GM23338 (cell line): ENCODE data around the gene CDKN1A. TPM values are rescaled to one million over a fixed set of nuclear protein-coding genes. Genes with fewer than 3 reads are reported as not detected.

Experiments used
- EZH2 ChIP-seq: fragments of 200-600 bp; sonication (generic); IDR thresholded peaks from one replicate; pipeline ENCODE4 v1.8.0; 2017; ENCODE audit warnings: antibody characterized with exemption, mild to moderate bottlenecking, low read depth; ENCODE audit not compliant: unreplicated experiment
- STAT1 ChIP-seq: IDR thresholded peaks from one replicate; pipeline ENCODE4 v1.6.1; 2016; ENCODE audit warnings: antibody characterized with exemption; ENCODE audit not compliant: unreplicated experiment
- ZNF331 ChIP-seq: fragments of 250-450 bp; sonication (Bioruptor Pico); IDR thresholded peaks from 2 replicates; pipeline ENCODE4 v1.5.0; 2020; ENCODE audit warnings: low read depth, mild to moderate bottlenecking, moderate library complexity
- polyA plus RNA-seq: library from polyadenylated mRNA; unstranded; fragments of >200 nt; fragmentation: Nextera tagmentation; extraction: Ambion mirVana; gene quantifications from 2 replicates; pipeline ENCODE4 v1.2.1, GENCODE V29; 2016
- total RNA-seq: library from RNA; depleted of rRNA; stranded (reverse); fragments of >200 nt; shearing (Covaris generic); gene quantifications from 2 replicates; pipeline ENCODE4 v1.2.3, GENCODE V29; 2014
- TF ChIP-seq, protein P1 (sequence below): fragments of 250-450 bp; sonication (Bioruptor Pico); IDR thresholded peaks from 2 replicates; pipeline ENCODE4 v1.5.0; 2020; ENCODE audit warnings: mild to moderate bottlenecking, moderate library complexity
- TF ChIP-seq, protein P2 (sequence below): IDR thresholded peaks from 2 replicates; pipeline ENCODE4 v1.6.1; 2016; ENCODE audit warnings: antibody characterized with exemption
- TF ChIP-seq, protein P3 (sequence below), 2 experiments: fragments of 200-600 bp in 1 of 2; sonication (generic) in 1 of 2; conservative IDR thresholded peaks; 2 replicates each; pipeline versions ENCODE4 v1.5.1 to v1.6.1; 2016 to 2017; ENCODE audit warnings: antibody characterized with exemption in 2 of 2, low read depth in 2 of 2, mild to moderate bottlenecking in 2 of 2, moderate library complexity in 1 of 2

Gene CDKN1A
- total and polyA plus RNA-seq, 2 experiments from 2014 or later, result 31.5 to 45.6 TPM

GRCh38 chr6:36641543-36641942 lies 37.0 kb upstream of the CDKN1A start (continued):
- TF ChIP-seq, protein P1, sequence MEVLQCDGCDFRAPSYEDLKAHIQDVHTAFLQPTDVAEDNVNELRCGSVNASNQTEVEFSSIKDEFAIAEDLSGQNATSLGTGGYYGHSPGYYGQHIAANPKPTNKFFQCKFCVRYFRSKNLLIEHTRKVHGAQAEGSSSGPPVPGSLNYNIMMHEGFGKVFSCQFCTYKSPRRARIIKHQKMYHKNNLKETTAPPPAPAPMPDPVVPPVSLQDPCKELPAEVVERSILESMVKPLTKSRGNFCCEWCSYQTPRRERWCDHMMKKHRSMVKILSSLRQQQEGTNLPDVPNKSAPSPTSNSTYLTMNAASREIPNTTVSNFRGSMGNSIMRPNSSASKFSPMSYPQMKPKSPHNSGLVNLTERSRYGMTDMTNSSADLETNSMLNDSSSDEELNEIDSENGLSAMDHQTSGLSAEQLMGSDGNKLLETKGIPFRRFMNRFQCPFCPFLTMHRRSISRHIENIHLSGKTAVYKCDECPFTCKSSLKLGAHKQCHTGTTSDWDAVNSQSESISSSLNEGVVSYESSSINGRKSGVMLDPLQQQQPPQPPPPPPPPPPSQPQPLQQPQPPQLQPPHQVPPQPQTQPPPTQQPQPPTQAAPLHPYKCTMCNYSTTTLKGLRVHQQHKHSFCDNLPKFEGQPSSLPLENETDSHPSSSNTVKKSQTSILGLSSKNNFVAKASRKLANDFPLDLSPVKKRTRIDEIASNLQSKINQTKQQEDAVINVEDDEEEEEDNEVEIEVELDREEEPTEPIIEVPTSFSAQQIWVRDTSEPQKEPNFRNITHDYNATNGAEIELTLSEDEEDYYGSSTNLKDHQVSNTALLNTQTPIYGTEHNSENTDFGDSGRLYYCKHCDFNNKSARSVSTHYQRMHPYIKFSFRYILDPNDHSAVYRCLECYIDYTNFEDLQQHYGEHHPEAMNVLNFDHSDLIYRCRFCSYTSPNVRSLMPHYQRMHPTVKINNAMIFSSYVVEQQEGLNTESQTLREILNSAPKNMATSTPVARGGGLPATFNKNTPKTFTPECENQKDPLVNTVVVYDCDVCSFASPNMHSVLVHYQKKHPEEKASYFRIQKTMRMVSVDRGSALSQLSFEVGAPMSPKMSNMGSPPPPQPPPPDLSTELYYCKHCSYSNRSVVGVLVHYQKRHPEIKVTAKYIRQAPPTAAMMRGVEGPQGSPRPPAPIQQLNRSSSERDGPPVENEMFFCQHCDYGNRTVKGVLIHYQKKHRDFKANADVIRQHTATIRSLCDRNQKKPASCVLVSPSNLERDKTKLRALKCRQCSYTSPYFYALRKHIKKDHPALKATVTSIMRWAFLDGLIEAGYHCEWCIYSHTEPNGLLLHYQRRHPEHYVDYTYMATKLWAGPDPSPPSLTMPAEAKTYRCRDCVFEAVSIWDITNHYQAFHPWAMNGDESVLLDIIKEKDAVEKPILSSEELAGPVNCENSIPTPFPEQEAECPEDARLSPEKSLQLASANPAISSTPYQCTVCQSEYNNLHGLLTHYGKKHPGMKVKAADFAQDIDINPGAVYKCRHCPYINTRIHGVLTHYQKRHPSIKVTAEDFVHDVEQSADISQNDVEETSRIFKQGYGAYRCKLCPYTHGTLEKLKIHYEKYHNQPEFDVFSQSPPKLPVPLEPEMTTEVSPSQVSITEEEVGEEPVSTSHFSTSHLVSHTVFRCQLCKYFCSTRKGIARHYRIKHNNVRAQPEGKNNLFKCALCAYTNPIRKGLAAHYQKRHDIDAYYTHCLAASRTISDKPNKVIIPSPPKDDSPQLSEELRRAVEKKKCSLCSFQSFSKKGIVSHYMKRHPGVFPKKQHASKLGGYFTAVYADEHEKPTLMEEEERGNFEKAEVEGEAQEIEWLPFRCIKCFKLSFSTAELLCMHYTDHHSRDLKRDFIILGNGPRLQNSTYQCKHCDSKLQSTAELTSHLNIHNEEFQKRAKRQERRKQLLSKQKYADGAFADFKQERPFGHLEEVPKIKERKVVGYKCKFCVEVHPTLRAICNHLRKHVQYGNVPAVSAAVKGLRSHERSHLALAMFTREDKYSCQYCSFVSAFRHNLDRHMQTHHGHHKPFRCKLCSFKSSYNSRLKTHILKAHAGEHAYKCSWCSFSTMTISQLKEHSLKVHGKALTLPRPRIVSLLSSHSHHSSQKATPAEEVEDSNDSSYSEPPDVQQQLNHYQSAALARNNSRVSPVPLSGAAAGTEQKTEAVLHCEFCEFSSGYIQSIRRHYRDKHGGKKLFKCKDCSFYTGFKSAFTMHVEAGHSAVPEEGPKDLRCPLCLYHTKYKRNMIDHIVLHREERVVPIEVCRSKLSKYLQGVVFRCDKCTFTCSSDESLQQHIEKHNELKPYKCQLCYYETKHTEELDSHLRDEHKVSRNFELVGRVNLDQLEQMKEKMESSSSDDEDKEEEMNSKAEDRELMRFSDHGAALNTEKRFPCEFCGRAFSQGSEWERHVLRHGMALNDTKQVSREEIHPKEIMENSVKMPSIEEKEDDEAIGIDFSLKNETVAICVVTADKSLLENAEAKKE (CRISPR knock-in tag), result no peak
- TF ChIP-seq EZH2, result no peak
- TF ChIP-seq, protein P2, sequence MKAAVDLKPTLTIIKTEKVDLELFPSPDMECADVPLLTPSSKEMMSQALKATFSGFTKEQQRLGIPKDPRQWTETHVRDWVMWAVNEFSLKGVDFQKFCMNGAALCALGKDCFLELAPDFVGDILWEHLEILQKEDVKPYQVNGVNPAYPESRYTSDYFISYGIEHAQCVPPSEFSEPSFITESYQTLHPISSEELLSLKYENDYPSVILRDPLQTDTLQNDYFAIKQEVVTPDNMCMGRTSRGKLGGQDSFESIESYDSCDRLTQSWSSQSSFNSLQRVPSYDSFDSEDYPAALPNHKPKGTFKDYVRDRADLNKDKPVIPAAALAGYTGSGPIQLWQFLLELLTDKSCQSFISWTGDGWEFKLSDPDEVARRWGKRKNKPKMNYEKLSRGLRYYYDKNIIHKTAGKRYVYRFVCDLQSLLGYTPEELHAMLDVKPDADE, result no peak
- TF ChIP-seq, protein P3, sequence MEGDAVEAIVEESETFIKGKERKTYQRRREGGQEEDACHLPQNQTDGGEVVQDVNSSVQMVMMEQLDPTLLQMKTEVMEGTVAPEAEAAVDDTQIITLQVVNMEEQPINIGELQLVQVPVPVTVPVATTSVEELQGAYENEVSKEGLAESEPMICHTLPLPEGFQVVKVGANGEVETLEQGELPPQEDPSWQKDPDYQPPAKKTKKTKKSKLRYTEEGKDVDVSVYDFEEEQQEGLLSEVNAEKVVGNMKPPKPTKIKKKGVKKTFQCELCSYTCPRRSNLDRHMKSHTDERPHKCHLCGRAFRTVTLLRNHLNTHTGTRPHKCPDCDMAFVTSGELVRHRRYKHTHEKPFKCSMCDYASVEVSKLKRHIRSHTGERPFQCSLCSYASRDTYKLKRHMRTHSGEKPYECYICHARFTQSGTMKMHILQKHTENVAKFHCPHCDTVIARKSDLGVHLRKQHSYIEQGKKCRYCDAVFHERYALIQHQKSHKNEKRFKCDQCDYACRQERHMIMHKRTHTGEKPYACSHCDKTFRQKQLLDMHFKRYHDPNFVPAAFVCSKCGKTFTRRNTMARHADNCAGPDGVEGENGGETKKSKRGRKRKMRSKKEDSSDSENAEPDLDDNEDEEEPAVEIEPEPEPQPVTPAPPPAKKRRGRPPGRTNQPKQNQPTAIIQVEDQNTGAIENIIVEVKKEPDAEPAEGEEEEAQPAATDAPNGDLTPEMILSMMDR (conservative IDR thresholded peaks at IDR 0.05; ENCODE audit: low read depth in 2 of 2), result no peak
- TF ChIP-seq STAT1, result no peak
- TF ChIP-seq ZNF331, result no peak
